Liver (tissue), 3 donors: Measurements from ENCODE around the gene KIF21A.

ENCODE experiments used
- EGR1 ChIP-seq, 2 donors: IDR thresholded peaks; 2 replicates each; pipeline ENCODE4 v1.6.1; 2016 to 2018; ENCODE audit warnings: antibody characterized with exemption in 2 of 2, low read depth in 2 of 2
- HNF4A ChIP-seq, 2 donors: conservative IDR thresholded peaks; 2 replicates each; pipeline ENCODE4 v1.6.1; 2016; ENCODE audit warnings: antibody characterized with exemption in 2 of 2, mild to moderate bottlenecking in 2 of 2
- NR2F2 ChIP-seq: IDR thresholded peaks from 2 replicates; pipeline ENCODE4 v1.6.1; 2016; ENCODE audit warnings: antibody characterized with exemption
- RAD21 ChIP-seq, 2 donors: IDR thresholded peaks; 2 replicates each; pipeline ENCODE4 v1.6.1; 2016; ENCODE audit warnings: antibody characterized with exemption in 2 of 2, mild to moderate bottlenecking in 2 of 2
- SP1 ChIP-seq: IDR thresholded peaks from 2 replicates; pipeline ENCODE4 v1.6.1; 2018; ENCODE audit warnings: antibody characterized with exemption, mild to moderate bottlenecking
- YY1 ChIP-seq: IDR thresholded peaks from 2 replicates; pipeline ENCODE4 v1.6.1; 2016; ENCODE audit warnings: antibody characterized with exemption, mild to moderate bottlenecking
- TF ChIP-seq, protein P1 (sequence below): fragments of 150-350 bp; IDR thresholded peaks from 2 replicates; pipeline ENCODE4 v1.5.1; 2017; ENCODE audit warnings: improper control_type of control experiment, low read depth, low read length; ENCODE audit not compliant: missing input control
- TF ChIP-seq, protein P2 (sequence below): IDR thresholded peaks from 2 replicates; pipeline ENCODE4 v1.6.1; 2016; ENCODE audit warnings: antibody characterized with exemption
- TF ChIP-seq, protein P3 (sequence below): IDR thresholded peaks from 2 replicates; pipeline ENCODE4 v1.6.1; 2016; ENCODE audit warnings: antibody characterized with exemption
- TF ChIP-seq, protein P4 (sequence below): IDR thresholded peaks from 2 replicates; pipeline ENCODE4 v1.6.1; 2016; ENCODE audit warnings: antibody characterized with exemption, mild to moderate bottlenecking
- donor health status: healthy.
- donor health status: healthy.

DNA sequence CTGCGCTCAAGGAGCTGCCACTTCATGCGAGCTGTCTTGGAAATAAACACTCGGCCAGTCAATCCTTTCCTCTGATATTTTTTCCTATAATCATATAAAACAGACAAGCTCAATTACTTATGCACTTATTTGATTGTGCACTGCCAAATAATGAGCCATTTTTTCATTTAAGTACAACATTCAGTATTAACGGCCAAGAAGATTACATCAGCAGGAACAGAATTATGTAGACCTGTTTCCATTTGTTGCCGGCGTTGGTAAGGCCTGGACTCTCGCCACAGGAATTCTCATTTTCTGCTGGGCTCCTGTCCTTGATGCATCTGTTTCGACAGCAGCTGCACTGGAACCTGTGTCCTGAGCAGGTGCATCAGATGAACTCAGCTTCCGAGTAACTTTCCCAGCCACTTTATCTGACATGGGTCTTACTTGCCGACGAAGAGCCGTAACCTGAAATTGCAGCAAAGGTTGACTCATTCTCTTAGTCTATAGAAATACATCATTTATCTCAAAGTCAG is 110.2 kb downstream of the KIF21A start:
- no peak for TF ChIP-seq EGR1 (IDR thresholded peaks at IDR 0.05; ENCODE audit: low read depth in 2 of 2)
- TF ChIP-seq, protein P1, sequence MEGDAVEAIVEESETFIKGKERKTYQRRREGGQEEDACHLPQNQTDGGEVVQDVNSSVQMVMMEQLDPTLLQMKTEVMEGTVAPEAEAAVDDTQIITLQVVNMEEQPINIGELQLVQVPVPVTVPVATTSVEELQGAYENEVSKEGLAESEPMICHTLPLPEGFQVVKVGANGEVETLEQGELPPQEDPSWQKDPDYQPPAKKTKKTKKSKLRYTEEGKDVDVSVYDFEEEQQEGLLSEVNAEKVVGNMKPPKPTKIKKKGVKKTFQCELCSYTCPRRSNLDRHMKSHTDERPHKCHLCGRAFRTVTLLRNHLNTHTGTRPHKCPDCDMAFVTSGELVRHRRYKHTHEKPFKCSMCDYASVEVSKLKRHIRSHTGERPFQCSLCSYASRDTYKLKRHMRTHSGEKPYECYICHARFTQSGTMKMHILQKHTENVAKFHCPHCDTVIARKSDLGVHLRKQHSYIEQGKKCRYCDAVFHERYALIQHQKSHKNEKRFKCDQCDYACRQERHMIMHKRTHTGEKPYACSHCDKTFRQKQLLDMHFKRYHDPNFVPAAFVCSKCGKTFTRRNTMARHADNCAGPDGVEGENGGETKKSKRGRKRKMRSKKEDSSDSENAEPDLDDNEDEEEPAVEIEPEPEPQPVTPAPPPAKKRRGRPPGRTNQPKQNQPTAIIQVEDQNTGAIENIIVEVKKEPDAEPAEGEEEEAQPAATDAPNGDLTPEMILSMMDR: no peak
- no peak for TF ChIP-seq HNF4A (conservative IDR thresholded peaks at IDR 0.05)
- no peak for TF ChIP-seq RAD21 (IDR thresholded peaks at IDR 0.05)
- TF ChIP-seq SP1: no peak
- TF ChIP-seq YY1: no peak
- TF ChIP-seq, protein P2, sequence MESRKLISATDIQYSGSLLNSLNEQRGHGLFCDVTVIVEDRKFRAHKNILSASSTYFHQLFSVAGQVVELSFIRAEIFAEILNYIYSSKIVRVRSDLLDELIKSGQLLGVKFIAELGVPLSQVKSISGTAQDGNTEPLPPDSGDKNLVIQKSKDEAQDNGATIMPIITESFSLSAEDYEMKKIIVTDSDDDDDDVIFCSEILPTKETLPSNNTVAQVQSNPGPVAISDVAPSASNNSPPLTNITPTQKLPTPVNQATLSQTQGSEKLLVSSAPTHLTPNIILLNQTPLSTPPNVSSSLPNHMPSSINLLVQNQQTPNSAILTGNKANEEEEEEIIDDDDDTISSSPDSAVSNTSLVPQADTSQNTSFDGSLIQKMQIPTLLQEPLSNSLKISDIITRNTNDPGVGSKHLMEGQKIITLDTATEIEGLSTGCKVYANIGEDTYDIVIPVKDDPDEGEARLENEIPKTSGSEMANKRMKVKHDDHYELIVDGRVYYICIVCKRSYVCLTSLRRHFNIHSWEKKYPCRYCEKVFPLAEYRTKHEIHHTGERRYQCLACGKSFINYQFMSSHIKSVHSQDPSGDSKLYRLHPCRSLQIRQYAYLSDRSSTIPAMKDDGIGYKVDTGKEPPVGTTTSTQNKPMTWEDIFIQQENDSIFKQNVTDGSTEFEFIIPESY: no peak
- TF ChIP-seq, protein P3, sequence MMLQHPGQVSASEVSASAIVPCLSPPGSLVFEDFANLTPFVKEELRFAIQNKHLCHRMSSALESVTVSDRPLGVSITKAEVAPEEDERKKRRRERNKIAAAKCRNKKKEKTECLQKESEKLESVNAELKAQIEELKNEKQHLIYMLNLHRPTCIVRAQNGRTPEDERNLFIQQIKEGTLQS: no peak
- TF ChIP-seq NR2F2: no peak
- TF ChIP-seq, protein P4, sequence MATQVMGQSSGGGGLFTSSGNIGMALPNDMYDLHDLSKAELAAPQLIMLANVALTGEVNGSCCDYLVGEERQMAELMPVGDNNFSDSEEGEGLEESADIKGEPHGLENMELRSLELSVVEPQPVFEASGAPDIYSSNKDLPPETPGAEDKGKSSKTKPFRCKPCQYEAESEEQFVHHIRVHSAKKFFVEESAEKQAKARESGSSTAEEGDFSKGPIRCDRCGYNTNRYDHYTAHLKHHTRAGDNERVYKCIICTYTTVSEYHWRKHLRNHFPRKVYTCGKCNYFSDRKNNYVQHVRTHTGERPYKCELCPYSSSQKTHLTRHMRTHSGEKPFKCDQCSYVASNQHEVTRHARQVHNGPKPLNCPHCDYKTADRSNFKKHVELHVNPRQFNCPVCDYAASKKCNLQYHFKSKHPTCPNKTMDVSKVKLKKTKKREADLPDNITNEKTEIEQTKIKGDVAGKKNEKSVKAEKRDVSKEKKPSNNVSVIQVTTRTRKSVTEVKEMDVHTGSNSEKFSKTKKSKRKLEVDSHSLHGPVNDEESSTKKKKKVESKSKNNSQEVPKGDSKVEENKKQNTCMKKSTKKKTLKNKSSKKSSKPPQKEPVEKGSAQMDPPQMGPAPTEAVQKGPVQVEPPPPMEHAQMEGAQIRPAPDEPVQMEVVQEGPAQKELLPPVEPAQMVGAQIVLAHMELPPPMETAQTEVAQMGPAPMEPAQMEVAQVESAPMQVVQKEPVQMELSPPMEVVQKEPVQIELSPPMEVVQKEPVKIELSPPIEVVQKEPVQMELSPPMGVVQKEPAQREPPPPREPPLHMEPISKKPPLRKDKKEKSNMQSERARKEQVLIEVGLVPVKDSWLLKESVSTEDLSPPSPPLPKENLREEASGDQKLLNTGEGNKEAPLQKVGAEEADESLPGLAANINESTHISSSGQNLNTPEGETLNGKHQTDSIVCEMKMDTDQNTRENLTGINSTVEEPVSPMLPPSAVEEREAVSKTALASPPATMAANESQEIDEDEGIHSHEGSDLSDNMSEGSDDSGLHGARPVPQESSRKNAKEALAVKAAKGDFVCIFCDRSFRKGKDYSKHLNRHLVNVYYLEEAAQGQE: no peak
